SH-SY5Y (cell line): ENCODE results near the gene BTNL9.

Experiments
- GATA2 ChIP-seq: IDR thresholded peaks from 2 replicates; pipeline ENCODE4 v1.6.1; 2011; ENCODE audit warnings: mild to moderate bottlenecking, low read depth, low read length
- GATA3 ChIP-seq: IDR thresholded peaks from 2 replicates; pipeline ENCODE4 v1.6.1; 2011; ENCODE audit warnings: low read depth, mild to moderate bottlenecking, low read length, moderate library complexity

DNA sequence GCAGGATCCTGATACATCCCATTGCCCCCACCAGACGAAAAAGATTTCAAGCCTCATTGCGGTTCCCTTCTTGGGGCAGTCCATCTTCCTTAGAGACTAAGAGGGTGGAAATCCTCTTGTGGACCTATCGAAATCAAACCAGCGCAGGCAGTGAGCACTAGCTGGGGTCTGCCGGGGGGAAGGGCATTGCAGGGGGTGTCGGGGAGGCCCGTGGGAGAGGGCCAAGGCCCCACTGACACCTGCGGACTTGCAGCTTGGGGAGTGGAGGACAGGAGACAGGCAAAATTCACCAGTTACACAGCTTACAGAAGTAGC, 522 bp downstream of the BTNL9 start:
- TF ChIP-seq GATA3 (no peak), GATA2 (no peak)
